RPMI7951 (cell line): Measurements from ENCODE around the gene PBX3. TPM values are rescaled to one million over a fixed set of nuclear protein-coding genes. Genes with fewer than 3 reads are reported as not detected.

Experiments used
- DNase-seq: peaks from one replicate; pipeline ENCODE4 v3.0.0-alpha.2; 2012; ENCODE audit warnings: low read depth
- total RNA-seq: library from RNA; depleted of rRNA; stranded (reverse); fragments of >200 nt; shearing (Covaris generic); gene quantifications from 2 replicates; pipeline ENCODE4 v1.2.3, GENCODE V29; 2014

Gene PBX3
- total RNA-seq, 1 experiment from 2014 or later = 25.4 TPM

DNA sequence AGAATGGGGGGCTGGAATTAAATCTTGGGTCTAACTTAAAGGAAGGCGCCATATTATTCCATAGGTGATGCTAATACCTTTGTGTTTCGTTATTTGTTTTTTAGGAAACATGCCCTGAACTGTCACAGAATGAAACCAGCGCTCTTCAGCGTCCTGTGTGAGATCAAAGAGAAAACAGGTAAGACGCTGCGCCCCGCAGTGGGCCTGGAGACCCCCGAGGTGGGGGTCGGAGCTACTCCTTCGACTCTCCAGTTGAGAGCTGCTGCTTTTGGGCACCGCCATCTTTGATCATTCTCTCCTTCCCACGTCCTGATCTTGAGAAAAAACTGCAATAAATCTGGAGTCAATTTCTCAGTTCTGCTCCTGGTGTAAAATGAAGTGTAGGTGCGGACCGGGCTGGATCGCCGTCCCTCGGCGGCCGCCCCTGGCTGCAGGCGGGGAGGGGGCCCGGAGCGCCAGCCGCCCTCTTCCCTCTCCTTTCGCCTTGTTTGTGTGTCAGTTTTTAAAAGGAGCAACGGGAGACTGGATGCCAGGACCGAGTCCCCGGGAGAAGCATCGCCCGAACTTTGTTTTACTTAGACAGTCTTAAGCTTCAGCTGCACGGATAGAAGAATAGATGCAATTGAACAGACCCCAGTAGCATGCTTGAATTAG lies 1.4 kb downstream of the PBX3 start:
- DNase-seq = no peak

DNA sequence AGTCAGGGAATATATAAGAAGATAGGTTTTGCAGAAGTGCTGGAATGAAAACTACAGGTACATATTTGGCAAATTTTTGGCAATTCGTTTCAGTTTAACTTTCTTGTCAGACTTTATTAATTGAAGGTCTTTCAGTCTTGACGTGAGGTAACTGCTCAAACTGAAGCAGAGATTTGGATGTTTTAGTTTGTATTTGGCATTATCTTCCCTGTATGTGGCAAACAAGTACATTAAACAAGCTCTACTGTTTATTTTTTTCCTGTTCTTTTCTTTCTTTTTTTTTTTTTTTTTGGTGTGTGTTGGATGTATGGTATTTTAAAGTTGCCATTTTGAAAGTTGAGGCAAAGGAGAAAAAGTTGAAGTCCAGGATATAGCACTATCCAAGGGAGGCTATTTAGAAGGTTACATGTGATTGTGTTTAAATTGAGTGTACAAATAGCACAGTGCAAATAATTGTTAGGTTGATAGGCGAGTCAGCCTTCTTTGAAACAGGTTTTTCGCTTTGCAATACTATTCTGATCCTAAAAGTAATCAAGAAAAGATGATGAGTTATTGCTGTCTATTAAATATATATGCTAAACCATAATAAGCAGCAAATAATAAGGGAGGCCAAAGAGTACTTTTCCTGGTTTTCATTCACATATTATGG lies 2.2 kb downstream of the PBX3 start:
- no peak for DNase-seq

DNA sequence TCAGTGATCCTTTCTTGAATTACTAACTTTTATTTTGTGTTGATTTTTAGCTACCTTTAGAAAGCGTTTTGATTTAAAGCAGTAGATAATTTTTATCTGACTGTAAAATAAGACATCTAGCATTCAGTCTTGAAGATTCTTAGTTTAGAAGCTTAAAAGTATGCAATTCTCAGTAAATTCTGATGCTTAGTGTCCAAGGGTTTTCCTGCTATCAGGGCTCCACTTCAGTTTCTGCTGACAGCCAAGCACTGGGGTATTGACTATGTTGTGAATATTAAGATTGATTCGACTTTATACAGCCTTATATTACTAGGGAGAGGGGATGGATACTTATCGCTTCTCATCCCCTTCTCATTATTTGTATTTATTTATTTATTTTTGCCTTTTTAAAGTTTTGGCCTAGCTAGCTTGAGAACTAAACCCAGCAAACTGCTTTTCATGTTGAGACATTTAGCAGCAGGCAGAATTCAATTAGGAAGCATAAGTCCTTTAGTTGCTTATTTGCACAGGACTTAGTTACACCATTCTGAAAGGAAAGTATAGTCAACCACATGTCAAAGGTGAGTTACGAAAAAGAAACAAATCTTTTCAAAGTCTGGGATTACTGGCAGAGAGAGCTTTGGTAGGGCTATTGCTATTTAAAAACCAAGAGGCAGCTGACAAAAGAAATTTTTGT lies 2.9 kb downstream of the PBX3 start:
- no peak for DNase-seq

DNA sequence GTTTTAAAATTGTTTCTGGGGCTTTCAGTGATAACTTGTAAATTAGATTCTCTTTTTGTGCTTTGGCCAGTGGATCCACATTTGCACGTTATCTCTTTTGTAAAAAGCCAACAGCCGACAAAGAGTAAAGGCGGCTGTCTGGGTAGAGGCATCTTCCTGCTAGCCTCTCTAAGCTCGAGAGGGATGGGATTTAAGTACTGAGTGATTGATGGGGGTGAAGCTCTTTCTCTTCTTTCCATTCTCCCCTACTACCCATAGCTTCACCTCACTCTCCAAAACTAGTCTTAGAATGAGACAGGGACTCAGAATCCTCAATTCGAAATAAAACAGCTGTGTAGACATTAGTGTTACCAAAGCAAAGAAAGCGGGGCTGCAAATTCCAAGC lies 3.4 kb downstream of the PBX3 start:
- DNase-seq = no peak

DNA sequence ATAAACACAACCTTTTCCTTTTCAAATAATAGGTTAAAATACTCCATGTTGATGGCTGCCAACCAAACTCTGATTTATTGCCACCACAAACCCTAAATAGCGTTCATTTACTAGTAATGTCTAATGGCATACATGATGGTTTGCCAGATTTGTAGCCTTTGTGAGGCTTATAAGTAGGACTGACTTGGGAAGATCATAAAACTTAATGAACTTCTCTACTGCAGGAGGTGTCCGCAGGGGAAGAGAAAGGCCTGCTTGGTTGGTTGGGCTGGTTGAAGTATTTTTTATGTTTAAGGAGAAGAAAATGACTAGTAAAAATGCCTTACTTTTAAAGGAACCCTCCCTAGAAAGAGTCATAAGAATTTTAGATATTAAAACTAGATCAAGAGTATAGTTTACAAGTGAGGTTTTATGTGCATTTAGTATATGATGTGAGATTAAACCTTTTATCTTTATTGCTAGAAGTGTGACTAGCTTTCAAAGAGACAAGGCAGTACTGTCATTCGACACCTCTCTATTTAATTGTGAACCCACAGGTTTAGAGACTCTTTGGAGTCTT lies 5.0 kb downstream of the PBX3 start:
- no peak for DNase-seq

DNA sequence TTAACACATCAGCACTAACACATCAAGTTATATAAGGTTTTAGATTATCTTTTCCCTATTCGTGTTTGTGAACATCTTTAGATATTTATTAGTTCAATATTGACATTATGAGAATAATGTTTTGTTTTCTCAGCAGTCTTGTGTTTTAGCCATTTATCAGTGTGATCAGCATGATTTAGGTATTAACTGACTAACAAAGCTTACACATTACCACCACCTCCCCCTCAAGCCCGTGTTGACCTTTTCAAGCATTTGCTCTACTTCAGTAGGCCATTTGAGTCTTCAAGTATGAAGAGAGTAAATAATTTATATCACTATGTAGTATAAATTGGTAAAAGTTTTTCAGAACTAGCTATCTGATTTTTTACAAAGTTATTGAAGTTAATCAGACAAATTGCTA lies 6.9 kb downstream of the PBX3 start:
- DNase-seq = no peak

DNA sequence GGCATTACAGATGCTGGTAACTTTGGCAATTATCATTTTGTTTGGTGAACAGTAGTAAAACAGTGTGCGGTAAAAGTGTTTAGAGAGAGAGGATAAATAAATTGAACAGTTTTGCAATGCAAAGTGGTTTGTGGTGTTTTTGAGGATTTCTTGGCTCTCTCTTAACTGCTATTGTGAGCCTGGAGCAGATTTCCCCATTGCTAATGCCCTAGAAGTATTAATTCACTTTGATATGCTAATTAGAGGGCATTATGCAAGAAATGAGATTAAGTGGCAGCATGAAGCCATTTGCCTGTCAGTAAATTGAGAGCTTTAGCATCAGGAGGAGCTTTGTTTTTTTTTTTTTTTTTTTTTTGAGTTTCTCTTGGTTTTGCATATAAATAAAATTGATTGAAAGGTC lies 8.2 kb downstream of the PBX3 start:
- DNase-seq = no peak

DNA sequence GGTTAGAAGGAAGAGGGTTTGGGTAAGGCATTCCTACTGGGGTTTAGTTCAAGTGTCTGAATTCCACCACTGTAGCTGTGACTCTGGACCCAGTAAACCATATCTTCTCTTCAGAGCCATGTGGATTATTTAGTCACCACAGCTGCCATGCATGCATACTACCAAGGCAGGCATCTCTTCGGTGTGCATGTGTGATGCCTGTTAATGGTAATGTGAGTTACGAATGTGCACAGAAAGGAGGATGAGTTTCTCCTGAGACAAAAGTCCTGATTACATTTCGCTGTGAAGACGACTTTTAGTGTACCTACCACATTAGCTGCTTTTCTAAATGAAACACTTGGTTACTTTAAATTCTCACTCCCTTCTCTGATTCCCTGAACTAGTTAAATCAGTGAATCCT lies 9.3 kb downstream of the PBX3 start:
- DNase-seq = no peak

DNA sequence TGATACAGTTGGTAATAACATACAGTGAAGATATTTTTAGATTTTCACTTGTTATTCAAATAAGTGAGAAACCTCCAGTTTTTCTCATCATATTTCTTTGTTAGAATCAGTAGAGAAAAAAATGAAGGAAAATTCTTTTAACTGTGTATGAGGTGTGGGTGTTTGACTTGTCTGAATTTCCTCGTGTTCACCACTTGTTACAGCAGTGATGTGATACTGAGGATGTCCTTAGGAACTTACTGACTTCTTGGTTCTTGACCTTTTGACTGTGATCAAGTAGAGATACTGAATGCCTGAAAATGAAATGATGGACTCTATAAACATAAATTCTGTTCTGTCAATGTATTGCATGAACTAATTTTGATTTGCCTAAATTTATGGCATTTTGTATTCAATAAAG lies 10.7 kb downstream of the PBX3 start:
- DNase-seq = no peak

DNA sequence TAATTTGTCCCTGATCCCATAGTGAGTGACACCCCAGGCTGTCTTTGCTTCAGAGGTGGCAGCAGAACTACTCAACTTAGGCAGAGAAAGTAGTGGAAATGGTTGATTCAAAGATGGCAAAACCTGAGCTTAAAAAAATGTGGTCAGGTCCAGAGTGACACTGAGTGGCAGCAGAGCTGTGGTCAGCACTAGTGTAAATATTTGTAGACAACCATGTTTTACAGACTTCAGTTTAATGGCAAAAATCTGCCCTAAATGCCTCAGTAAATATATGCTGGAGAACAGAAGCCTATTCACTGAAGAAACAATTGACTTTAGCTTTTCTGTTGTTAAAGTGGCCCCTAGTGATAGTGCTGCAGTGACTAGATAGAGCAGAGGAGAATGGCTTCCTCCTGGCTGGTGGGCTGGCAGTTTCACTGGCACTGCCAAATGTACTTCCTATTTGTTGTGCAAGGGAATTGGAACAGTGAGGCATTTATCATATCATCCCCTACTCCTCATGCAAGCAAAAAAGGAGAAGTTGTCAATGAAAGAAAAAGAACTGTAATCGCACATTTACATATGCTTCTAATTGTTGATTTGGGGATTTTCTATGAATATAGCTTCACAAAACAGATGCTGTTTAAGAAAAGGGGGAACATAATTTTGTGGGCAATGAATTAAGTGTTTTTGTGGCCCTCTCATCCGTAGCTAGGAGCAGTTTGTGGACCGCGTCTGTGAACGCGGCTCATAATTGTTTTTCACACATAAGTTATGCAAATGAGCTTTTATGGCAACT lies 12.0 kb downstream of the PBX3 start:
- DNase-seq = no peak

DNA sequence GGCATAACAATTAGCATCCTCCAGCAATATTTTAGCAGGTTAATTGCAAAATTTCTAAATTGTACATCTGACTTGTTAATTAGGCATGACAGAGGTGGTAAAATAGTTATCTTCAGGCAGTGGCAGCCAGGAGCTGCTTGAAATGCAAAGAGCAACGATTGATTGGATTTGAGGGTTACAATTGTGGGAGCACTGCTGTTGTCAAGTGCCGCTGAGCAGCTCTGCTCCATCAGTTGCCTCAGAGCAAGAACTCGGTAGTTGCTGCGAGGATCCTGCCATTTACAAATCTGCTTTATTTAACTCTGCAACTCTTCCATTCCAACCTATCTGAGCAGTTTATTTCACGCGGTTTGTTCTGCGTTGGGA lies 12.6 kb downstream of the PBX3 start:
- no peak for DNase-seq

DNA sequence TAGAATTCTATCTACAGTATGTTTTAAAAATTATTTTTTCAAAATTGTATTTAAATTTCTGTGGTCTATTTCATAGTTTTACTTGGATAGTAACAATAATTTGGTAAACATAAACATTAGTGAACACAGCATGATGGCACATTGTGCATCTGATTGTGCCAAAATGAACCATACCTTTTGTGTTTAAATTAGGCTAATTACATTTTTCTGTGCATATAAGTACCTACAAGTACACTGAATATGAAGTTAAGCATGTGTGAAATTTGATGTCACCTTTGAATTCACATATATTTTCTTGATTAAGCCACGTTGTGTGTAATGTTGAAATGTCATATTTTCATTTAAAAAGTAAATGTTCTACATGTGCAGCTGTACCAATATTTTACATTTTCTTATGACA lies 13.4 kb downstream of the PBX3 start:
- no peak for DNase-seq

DNA sequence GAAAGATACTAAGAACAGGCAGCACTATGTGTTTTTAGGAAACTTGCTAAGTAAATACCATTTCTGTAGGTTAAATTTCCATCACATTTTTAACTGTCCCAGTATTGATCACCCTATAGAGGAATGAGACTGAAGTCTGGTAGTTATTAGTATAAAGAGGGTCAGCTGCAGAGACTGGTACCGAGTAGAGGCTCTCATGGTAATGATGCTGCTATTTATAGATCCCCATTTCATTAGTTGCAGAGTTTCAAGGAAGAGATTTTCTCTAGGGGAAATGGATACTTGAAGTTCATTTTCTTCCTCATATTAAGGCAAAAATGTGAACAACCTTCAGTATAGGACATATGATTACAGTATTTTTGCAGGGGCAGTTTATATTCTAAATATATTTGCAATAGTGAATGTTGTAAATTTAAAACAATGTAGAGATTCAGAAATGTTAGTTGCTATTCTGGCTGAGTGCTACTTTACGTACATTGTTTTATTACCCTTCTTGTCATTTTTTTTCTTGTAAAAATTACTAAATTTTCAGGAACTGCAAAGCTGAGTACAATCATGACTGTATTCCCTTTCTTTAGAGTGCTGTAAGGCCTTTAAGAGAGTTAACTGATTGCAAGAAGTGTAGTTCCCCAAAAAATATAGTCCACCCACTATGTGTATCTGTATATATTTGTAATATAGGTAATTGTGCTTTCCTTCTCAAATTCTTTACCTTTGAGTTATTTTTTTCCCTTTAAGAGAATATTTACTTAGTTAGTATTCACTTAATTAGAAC lies 14.7 kb downstream of the PBX3 start:
- no peak for DNase-seq

DNA sequence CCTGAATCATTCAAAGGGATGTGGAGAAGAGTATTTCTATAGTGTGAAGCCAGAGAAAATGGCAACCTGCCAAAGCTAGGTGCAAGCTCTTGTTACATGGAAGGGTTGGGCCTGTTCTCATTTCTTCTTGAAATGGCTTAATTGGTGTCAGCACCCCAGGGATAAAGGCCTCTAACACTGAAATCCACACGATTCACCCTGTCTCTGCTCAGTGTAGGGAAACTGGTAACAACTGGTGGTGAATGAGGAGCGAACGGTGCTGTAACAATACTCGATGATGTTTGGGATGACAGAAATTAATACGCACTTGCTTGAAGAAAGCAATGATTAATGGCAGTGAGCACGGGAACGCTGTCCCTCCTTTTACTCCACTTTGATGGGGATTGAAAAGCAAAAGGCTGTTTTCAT lies 16.2 kb downstream of the PBX3 start:
- DNase-seq = no peak

DNA sequence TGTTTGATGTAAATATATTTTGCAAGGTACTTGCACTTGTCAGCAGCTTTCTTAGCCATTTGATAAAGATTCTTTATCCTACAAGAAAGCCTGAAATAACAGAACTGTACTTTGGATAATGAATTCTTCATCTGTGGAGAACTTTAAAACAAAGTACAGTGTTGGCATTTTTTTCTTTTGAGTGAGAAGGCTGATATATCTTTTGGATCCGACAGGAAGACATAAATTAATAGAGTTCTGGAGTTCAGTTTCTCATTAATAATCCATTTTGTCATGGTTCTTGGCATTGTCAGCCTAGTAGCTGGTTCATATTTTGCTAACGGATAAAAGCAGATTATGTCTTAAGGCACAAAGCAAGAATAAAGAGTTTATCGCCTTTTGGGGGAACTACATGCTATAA lies 17.0 kb downstream of the PBX3 start:
- no peak for DNase-seq

DNA sequence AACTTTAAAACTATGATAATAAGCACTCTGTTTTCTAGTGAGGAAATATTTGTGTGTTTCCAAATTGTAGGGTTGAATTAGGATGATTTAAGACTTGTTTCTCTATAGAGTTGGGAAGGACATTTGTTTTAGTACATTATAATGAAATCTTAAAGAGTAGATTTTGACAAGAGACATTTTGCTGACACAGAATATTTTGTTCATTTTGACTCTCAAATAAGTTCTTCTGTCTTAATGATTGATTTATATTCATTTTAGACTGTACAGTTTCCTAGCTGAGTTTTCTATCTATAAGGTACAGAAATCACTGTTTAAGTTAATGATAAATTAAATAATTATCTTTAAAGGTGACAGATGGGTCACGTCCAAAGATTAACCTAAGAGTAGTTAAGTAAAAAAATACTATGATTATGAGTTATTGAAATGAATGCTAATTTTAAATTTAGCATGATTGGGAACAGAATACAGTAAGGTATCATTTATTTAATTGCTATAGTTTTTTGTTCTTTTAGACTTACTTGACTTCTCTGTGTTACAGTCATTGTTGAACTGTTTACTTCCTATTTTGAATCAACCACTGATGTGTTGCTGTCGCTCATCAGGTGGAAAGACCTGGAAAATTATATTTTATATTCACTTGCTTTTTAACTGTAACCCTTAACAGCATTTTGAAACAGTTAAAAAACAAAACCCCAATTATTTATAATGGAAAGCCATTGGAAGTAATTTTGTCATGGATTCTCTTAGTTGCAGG lies 19.5 kb downstream of the PBX3 start:
- DNase-seq = no peak

DNA sequence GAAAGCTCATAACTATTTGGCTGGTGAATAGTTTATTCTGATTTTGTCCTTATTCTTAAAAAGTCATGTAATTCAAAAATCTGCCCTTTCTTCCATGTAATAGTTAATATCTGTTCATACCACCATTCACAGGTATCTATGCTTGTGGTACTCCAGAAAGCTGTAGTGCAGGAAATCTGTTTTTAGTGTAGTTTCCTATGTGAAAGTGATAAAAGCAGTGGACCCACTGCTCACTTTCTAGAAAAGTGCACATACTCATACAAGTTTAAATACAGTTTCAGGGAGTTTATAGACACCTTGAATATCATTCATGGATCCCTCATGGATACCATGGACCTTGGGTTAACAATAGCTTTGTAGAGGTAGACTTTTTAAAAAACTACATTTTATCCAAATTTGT lies 20.2 kb downstream of the PBX3 start:
- no peak for DNase-seq

DNA sequence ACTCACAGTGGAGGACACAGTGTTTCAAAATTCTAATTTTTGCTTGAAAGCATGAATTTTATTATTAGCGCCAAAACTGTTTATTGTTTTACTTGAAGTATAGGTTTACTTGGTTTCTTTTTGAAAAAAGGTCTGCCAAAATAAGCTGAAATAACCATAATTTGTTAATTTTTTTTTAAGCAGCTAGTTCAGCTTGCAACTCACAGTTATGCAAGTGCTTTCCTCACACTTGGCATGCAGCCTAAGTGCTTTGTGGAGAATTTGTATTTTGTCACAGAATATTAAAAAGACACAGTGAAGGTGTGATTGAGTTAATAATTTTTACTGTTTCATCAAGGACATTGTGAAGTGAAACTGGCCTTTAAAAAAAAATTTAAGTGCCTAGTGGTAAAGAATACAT lies 21.6 kb downstream of the PBX3 start:
- no peak for DNase-seq

DNA sequence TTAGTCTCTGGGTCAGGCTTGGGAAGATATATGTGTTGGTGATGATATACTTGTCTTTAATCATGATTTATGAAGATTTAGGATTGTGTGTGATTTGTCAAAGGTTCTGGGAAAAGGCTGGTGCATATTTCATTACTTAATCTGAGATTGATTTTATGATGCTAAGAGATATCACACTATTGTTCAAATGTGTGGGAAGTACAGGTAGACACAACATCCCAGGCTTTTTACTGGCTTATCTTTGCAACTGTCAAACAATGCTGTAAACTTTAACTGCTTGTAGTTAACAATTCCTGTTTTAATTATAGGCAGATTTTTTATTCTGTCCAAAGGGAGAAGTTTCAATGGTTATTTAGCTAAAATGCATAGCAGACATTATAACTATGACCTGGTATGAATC lies 23.9 kb downstream of the PBX3 start:
- no peak for DNase-seq

DNA sequence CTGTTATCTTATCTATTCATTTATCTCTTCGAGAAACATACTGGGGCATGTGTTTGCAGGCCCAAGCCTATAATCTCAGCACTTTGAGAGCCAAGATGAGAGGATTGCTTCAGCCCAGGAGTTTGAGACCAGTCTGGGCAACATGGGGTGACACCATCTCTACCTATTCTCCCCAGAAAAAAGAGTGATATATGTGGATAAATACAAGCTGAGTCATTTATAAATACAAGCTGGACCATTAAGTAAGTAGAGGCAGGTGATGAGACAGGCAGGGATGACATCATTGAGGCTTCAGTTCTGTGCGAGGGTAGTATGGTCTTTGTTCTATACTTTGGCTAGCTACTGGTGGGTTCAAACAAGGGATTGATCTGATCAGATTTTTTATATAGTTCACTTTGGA lies 25.6 kb downstream of the PBX3 start:
- DNase-seq = no peak

DNA sequence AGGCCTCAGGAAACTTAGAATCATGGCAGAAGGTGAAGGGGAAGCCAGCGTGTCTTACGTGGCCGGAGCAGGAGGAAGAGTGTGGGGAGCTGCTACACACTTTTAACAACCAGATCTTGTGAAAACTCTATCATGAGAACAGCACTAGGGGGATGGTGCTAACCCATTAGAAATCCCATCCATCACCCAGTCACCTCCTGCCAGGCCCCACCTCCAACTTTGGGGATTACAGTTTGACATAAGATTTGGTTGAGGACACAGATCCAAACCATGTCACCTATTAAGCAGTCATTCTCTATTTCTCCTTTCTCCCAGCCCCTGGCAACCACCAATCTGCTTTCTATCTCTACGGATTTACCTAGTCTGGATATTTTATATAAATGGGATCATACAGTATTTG lies 26.9 kb downstream of the PBX3 start:
- no peak for DNase-seq
